ENCODE data around the gene CD4.

The CD4 gene

GRCh38 chr12:6784761-6785160 lies 4.6 kb upstream of the CD4 start:
- no peaks in the 10 kb centered on the region for H3K9me3 Mint-ChIP-seq
- H3K27ac Mint-ChIP-seq (ENCODE audit: low read depth): no peak overlapping the region
- H3K36me3 Mint-ChIP-seq (ENCODE audit: insufficient read depth): peaks cover 4% of the 10 kb centered on the region
- peaks cover 7% of the 10 kb centered on the region for H3K4me1 Mint-ChIP-seq
- DNase-seq (ENCODE audit: low spot score in 2 of 2) (no peak), ATAC-seq (replicated peaks; ENCODE audit: extremely low read depth, poor library complexity, severe bottlenecking) (no peak)
- H3K27me3 Mint-ChIP-seq: peaks cover 6% of the 10 kb centered on the region
- H3K4me3 Mint-ChIP-seq: no peak overlapping the region

GRCh38 chr12:6786416-6787094 lies 2.8 kb upstream of the CD4 start:
- Mint-ChIP-seq H3K36me3 (ENCODE audit: insufficient read depth) (peaks cover 4% of the 10 kb centered on the region), H3K27me3 (peaks cover 6% of the 10 kb centered on the region), H3K4me3 (no peak overlapping the region), H3K9me3 (no peaks in the 10 kb centered on the region), H3K27ac (ENCODE audit: low read depth) (no peak overlapping the region), H3K4me1 (peaks cover 7% of the 10 kb centered on the region)
- DNase-seq (ENCODE audit: low spot score in 2 of 2): no peak
- ATAC-seq (replicated peaks; ENCODE audit: extremely low read depth, poor library complexity, severe bottlenecking): peak; percentile 54

GRCh38 chr12:6787309-6787708 lies 2.0 kb upstream of the CD4 start:
- no peak overlapping the region for H3K27ac Mint-ChIP-seq (ENCODE audit: low read depth)
- DNase-seq (ENCODE audit: low spot score in 2 of 2) (no peak), ATAC-seq (replicated peaks; ENCODE audit: extremely low read depth, poor library complexity, severe bottlenecking) (no peak)
- H3K4me3 Mint-ChIP-seq: no peak overlapping the region
- H3K27me3 Mint-ChIP-seq: peaks cover 11% of the 10 kb centered on the region
- H3K36me3 Mint-ChIP-seq (ENCODE audit: insufficient read depth): peaks cover 4% of the 10 kb centered on the region
- peaks cover 8% of the 10 kb centered on the region for H3K4me1 Mint-ChIP-seq
- H3K9me3 Mint-ChIP-seq: no peaks in the 10 kb centered on the region

- Mint-ChIP-seq H3K36me3 (ENCODE audit: insufficient read depth) (peaks cover 7% of the 10 kb centered on the region), H3K27ac (ENCODE audit: low read depth) (no peak overlapping the region), H3K4me3 (no peak overlapping the region), H3K27me3 (peaks cover 10% of the 10 kb centered on the region), H3K4me1 (peaks cover 13% of the 10 kb centered on the region), H3K9me3 (no peaks in the 10 kb centered on the region)
- ATAC-seq (replicated peaks; ENCODE audit: extremely low read depth, poor library complexity, severe bottlenecking) (no peak), DNase-seq (ENCODE audit: low spot score in 2 of 2) (no peak)
These were observed 1.3 kb downstream of the CD4 start for GRCh38 chr12:6790496-6791150.

- H3K4me1 Mint-ChIP-seq: peaks cover 7% of the 10 kb centered on the region
- peaks cover 3% of the 10 kb centered on the region for H3K36me3 Mint-ChIP-seq (ENCODE audit: insufficient read depth)
- H3K27ac Mint-ChIP-seq (ENCODE audit: low read depth): no peak overlapping the region
- peak overlapping the region; percentile 16 for H3K4me3 Mint-ChIP-seq
- peaks cover 13% of the 10 kb centered on the region for H3K27me3 Mint-ChIP-seq
- ATAC-seq (replicated peaks; ENCODE audit: extremely low read depth, poor library complexity, severe bottlenecking) (no peak), DNase-seq (ENCODE audit: low spot score in 2 of 2) (no peak)
- no peaks in the 10 kb centered on the region for H3K9me3 Mint-ChIP-seq
These were observed 2.7 kb downstream of the CD4 start for GRCh38 chr12:6791931-6792520.

GRCh38 chr12:6792522-6793201 lies 3.3 kb downstream of the CD4 start:
- Mint-ChIP-seq H3K4me1 (peaks cover 7% of the 10 kb centered on the region), H3K9me3 (no peaks in the 10 kb centered on the region), H3K27ac (ENCODE audit: low read depth) (no peak overlapping the region), H3K27me3 (peaks cover 17% of the 10 kb centered on the region), H3K36me3 (ENCODE audit: insufficient read depth) (peaks cover 3% of the 10 kb centered on the region), H3K4me3 (peak overlapping the region; percentile 16)
- ATAC-seq (replicated peaks; ENCODE audit: extremely low read depth, poor library complexity, severe bottlenecking): peak; percentile 52
- no peak for DNase-seq (ENCODE audit: low spot score in 2 of 2)

GRCh38 chr12:6795088-6795487 lies 5.8 kb downstream of the CD4 start:
- Mint-ChIP-seq H3K27me3 (peaks cover 17% of the 10 kb centered on the region), H3K27ac (ENCODE audit: low read depth) (no peak overlapping the region), H3K4me3 (no peak overlapping the region), H3K9me3 (no peaks in the 10 kb centered on the region), H3K4me1 (peaks cover 7% of the 10 kb centered on the region), H3K36me3 (ENCODE audit: insufficient read depth) (peaks cover 3% of the 10 kb centered on the region)
- ATAC-seq (replicated peaks; ENCODE audit: extremely low read depth, poor library complexity, severe bottlenecking) (no peak), DNase-seq (ENCODE audit: low spot score in 2 of 2) (no peak)

- DNase-seq (ENCODE audit: low spot score in 2 of 2) (no peak), ATAC-seq (replicated peaks; ENCODE audit: extremely low read depth, poor library complexity, severe bottlenecking) (no peak)
- peaks cover 3% of the 10 kb centered on the region for H3K36me3 Mint-ChIP-seq (ENCODE audit: insufficient read depth)
- no peak overlapping the region for H3K4me3 Mint-ChIP-seq
- H3K4me1 Mint-ChIP-seq: peaks cover 7% of the 10 kb centered on the region
- H3K9me3 Mint-ChIP-seq: no peaks in the 10 kb centered on the region
- H3K27ac Mint-ChIP-seq (ENCODE audit: low read depth): no peak overlapping the region
- peaks cover 17% of the 10 kb centered on the region for H3K27me3 Mint-ChIP-seq
These were observed 7.2 kb downstream of the CD4 start for GRCh38 chr12:6796576-6796975.

GRCh38 chr12:6799147-6799546 lies 9.8 kb downstream of the CD4 start:
- peaks cover 3% of the 10 kb centered on the region for H3K36me3 Mint-ChIP-seq (ENCODE audit: insufficient read depth)
- ATAC-seq (replicated peaks; ENCODE audit: extremely low read depth, poor library complexity, severe bottlenecking): no peak
- no peaks in the 10 kb centered on the region for H3K4me1 Mint-ChIP-seq
- no peak overlapping the region for H3K4me3 Mint-ChIP-seq
- H3K27ac Mint-ChIP-seq (ENCODE audit: low read depth): no peak overlapping the region
- H3K9me3 Mint-ChIP-seq: no peaks in the 10 kb centered on the region
- peaks cover 7% of the 10 kb centered on the region for H3K27me3 Mint-ChIP-seq
- DNase-seq (ENCODE audit: low spot score in 2 of 2): no peak

- no peaks in the 10 kb centered on the region for H3K27me3 Mint-ChIP-seq
- no peaks in the 10 kb centered on the region for H3K36me3 Mint-ChIP-seq (ENCODE audit: insufficient read depth)
- no peaks in the 10 kb centered on the region for H3K9me3 Mint-ChIP-seq
- no peak overlapping the region for H3K4me3 Mint-ChIP-seq
- H3K4me1 Mint-ChIP-seq: no peaks in the 10 kb centered on the region
- no peak overlapping the region for H3K27ac Mint-ChIP-seq (ENCODE audit: low read depth)
- ATAC-seq (replicated peaks; ENCODE audit: extremely low read depth, poor library complexity, severe bottlenecking) (no peak), DNase-seq (ENCODE audit: low spot score in 2 of 2) (no peak)
These were observed 17.8 kb downstream of the CD4 start for GRCh38 chr12:6807170-6807569.

GRCh38 chr12:6809056-6809455 lies 19.7 kb downstream of the CD4 start:
- H3K4me3 Mint-ChIP-seq: no peak overlapping the region
- ATAC-seq (replicated peaks; ENCODE audit: extremely low read depth, poor library complexity, severe bottlenecking) (no peak), DNase-seq (ENCODE audit: low spot score in 2 of 2) (no peak)
- H3K27ac Mint-ChIP-seq (ENCODE audit: low read depth): no peak overlapping the region
- H3K27me3 Mint-ChIP-seq: no peaks in the 10 kb centered on the region
- no peaks in the 10 kb centered on the region for H3K36me3 Mint-ChIP-seq (ENCODE audit: insufficient read depth)
- no peaks in the 10 kb centered on the region for H3K9me3 Mint-ChIP-seq
- no peaks in the 10 kb centered on the region for H3K4me1 Mint-ChIP-seq

GRCh38 chr12:6810758-6811157 lies 21.4 kb downstream of the CD4 start:
- no peak for ATAC-seq (replicated peaks; ENCODE audit: extremely low read depth, poor library complexity, severe bottlenecking)
- Mint-ChIP-seq H3K4me1 (no peaks in the 10 kb centered on the region), H3K27me3 (no peaks in the 10 kb centered on the region), H3K4me3 (no peak overlapping the region), H3K27ac (ENCODE audit: low read depth) (no peak overlapping the region), H3K36me3 (ENCODE audit: insufficient read depth) (no peaks in the 10 kb centered on the region), H3K9me3 (no peaks in the 10 kb centered on the region)
- DNase-seq (ENCODE audit: low spot score in 2 of 2): no peak

- ATAC-seq (replicated peaks; ENCODE audit: extremely low read depth, poor library complexity, severe bottlenecking): no peak
- H3K27ac Mint-ChIP-seq (ENCODE audit: low read depth): no peak overlapping the region
- H3K4me1 Mint-ChIP-seq: no peaks in the 10 kb centered on the region
- no peak overlapping the region for H3K4me3 Mint-ChIP-seq
- H3K9me3 Mint-ChIP-seq: no peaks in the 10 kb centered on the region
- H3K36me3 Mint-ChIP-seq (ENCODE audit: insufficient read depth): no peaks in the 10 kb centered on the region
- no peaks in the 10 kb centered on the region for H3K27me3 Mint-ChIP-seq
- no peak for DNase-seq (ENCODE audit: low spot score in 2 of 2)
These were observed 24.0 kb downstream of the CD4 start for GRCh38 chr12:6813363-6813762.

Measured in central memory CD8-positive, alpha-beta T cell (primary cell).